ENCODE measurements around the gene PREX1.

- TF ChIP-seq, protein P1, sequence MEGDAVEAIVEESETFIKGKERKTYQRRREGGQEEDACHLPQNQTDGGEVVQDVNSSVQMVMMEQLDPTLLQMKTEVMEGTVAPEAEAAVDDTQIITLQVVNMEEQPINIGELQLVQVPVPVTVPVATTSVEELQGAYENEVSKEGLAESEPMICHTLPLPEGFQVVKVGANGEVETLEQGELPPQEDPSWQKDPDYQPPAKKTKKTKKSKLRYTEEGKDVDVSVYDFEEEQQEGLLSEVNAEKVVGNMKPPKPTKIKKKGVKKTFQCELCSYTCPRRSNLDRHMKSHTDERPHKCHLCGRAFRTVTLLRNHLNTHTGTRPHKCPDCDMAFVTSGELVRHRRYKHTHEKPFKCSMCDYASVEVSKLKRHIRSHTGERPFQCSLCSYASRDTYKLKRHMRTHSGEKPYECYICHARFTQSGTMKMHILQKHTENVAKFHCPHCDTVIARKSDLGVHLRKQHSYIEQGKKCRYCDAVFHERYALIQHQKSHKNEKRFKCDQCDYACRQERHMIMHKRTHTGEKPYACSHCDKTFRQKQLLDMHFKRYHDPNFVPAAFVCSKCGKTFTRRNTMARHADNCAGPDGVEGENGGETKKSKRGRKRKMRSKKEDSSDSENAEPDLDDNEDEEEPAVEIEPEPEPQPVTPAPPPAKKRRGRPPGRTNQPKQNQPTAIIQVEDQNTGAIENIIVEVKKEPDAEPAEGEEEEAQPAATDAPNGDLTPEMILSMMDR (IDR thresholded peaks at IDR 0.05; ENCODE audit: insufficient read depth, low read length), result no peak
- no peak for TF ChIP-seq GABPA (IDR thresholded peaks at IDR 0.05; ENCODE audit: low read depth)
Measured at GRCh38 chr20:48758206-48758820, 69.5 kb downstream of the PREX1 start.

All from HL-60 (cell line).